Measurements from ENCODE around the gene LEO1.

DNA sequence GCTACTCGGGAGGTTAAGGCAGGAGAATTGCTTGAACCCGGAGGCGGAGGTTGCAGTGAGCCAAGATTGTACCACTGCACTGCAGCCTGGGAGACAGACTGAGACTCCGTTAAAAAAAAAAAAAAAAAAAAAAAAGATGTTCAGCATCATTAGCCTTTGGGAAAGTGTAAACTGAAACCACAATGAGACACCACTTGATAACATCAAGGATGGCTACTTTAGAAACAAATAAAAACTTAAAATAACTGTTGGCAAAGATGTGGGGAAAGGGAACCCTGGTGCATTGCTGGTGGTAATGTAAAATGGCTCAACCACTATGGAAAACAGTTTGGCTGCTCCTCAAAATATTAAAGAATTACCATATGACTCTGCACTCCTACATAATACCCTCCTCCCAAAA is 1.9 kb downstream of the LEO1 start:
- TF ChIP-seq, protein P1, sequence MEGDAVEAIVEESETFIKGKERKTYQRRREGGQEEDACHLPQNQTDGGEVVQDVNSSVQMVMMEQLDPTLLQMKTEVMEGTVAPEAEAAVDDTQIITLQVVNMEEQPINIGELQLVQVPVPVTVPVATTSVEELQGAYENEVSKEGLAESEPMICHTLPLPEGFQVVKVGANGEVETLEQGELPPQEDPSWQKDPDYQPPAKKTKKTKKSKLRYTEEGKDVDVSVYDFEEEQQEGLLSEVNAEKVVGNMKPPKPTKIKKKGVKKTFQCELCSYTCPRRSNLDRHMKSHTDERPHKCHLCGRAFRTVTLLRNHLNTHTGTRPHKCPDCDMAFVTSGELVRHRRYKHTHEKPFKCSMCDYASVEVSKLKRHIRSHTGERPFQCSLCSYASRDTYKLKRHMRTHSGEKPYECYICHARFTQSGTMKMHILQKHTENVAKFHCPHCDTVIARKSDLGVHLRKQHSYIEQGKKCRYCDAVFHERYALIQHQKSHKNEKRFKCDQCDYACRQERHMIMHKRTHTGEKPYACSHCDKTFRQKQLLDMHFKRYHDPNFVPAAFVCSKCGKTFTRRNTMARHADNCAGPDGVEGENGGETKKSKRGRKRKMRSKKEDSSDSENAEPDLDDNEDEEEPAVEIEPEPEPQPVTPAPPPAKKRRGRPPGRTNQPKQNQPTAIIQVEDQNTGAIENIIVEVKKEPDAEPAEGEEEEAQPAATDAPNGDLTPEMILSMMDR (IDR thresholded peaks at IDR 0.05) = no peak
- no peak for TF ChIP-seq POLR2A (IDR thresholded peaks at IDR 0.05; ENCODE audit: low read depth)
